ENCODE results near the gene NBAS.
A peak's percentile ranks its signal among the peaks of the same experiment; 100 is the strongest.

Gene NBAS

DNA sequence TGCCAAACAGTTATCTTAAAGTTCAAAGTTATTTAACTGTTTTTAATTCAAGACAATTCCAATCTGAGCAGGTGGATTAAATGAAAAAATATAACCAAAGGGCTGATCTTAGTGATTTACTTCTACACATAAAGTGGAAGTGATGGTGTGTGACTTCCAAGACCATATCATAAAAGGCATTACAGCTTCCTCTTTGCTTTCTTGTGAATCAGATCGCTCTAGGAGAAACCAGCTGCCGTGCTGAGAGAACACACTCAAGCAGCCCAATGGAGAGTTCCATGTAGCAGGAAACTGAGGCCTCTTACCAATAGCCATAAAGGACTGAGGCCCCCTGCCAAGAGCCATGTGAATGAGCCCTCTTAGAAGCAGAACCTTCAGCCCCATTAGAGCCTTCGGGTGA, 197.4 kb downstream of the NBAS start:
- no peaks in the 10 kb centered on the region for H3K27me3 ChIP-seq (ENCODE audit: low read depth, low read length)
- H3K36me3 ChIP-seq (replicated peaks; ENCODE audit: low read depth, low read length): peaks cover 8% of the 10 kb centered on the region
- H3K79me2 ChIP-seq (ENCODE audit: low read length): no peaks in the 10 kb centered on the region

DNA sequence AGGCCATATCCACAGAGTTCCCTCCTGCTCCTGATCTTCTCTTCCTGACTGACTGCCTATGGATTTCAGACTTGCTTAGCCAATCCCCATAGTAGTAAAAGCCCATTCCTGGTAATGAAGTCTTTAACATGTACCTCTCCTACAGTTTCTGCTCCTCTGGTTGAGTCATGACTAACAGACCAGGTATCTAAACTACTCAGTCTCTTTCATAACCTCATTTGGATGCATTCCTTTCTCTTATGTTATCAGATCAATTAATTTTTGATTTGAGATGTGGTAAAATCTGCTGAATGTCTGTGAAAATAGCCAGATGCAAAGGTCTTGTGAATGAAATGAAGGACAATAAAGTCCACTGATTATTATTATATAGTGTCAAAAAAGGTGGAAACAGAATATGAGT, 198.0 kb downstream of the NBAS start:
- no peak overlapping the region for H3K4me3 ChIP-seq (ENCODE audit: low read length)
- no peaks in the 10 kb centered on the region for H3K27me3 ChIP-seq (ENCODE audit: low read depth, low read length)
- peak overlapping the region; percentile 13 for H3K4me2 ChIP-seq (ENCODE audit: low read length)
- no peak overlapping the region for H3K9ac ChIP-seq (ENCODE audit: low read length)
- no peak overlapping the region for H2AFZ ChIP-seq (ENCODE audit: low read depth, low read length)
- TF ChIP-seq, protein P1, sequence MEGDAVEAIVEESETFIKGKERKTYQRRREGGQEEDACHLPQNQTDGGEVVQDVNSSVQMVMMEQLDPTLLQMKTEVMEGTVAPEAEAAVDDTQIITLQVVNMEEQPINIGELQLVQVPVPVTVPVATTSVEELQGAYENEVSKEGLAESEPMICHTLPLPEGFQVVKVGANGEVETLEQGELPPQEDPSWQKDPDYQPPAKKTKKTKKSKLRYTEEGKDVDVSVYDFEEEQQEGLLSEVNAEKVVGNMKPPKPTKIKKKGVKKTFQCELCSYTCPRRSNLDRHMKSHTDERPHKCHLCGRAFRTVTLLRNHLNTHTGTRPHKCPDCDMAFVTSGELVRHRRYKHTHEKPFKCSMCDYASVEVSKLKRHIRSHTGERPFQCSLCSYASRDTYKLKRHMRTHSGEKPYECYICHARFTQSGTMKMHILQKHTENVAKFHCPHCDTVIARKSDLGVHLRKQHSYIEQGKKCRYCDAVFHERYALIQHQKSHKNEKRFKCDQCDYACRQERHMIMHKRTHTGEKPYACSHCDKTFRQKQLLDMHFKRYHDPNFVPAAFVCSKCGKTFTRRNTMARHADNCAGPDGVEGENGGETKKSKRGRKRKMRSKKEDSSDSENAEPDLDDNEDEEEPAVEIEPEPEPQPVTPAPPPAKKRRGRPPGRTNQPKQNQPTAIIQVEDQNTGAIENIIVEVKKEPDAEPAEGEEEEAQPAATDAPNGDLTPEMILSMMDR (IDR thresholded peaks at IDR 0.05; ENCODE audit: low read depth, low read length): no peak
- no peak for TF ChIP-seq EZH2phosphoT487 (IDR thresholded peaks at IDR 0.05; ENCODE audit: low read depth)
- H3K79me2 ChIP-seq (ENCODE audit: low read length): no peaks in the 10 kb centered on the region
- H3K36me3 ChIP-seq (replicated peaks; ENCODE audit: low read depth, low read length): peaks cover 8% of the 10 kb centered on the region
- no peak overlapping the region for H3K27ac ChIP-seq (ENCODE audit: low read length)
- peaks cover 14% of the 10 kb centered on the region for H3K4me1 ChIP-seq (ENCODE audit: low read length)
- H4K20me1 ChIP-seq (ENCODE audit: insufficient read depth, low read length): no peaks in the 10 kb centered on the region
- no peaks in the 10 kb centered on the region for H3K9me3 ChIP-seq (ENCODE audit: insufficient read depth, low read length)

More for the DNA sequence above, 197.4 kb downstream of the NBAS start:
- Histone ChIP-seq H3K9me3 (ENCODE audit: insufficient read depth, low read length) (no peaks in the 10 kb centered on the region), H3K4me3 (ENCODE audit: low read length) (no peak overlapping the region), H3K4me1 (ENCODE audit: low read length) (peaks cover 17% of the 10 kb centered on the region), H3K9ac (ENCODE audit: low read length) (no peak overlapping the region), H3K4me2 (ENCODE audit: low read length) (peak overlapping the region; percentile 13), H3K27ac (ENCODE audit: low read length) (no peak overlapping the region), H4K20me1 (ENCODE audit: insufficient read depth, low read length) (no peaks in the 10 kb centered on the region), H2AFZ (ENCODE audit: low read depth, low read length) (no peak overlapping the region)
- no peak for TF ChIP-seq EZH2phosphoT487 (IDR thresholded peaks at IDR 0.05; ENCODE audit: low read depth)
- TF ChIP-seq, protein P1 (IDR thresholded peaks at IDR 0.05; ENCODE audit: low read depth, low read length): no peak

DNA sequence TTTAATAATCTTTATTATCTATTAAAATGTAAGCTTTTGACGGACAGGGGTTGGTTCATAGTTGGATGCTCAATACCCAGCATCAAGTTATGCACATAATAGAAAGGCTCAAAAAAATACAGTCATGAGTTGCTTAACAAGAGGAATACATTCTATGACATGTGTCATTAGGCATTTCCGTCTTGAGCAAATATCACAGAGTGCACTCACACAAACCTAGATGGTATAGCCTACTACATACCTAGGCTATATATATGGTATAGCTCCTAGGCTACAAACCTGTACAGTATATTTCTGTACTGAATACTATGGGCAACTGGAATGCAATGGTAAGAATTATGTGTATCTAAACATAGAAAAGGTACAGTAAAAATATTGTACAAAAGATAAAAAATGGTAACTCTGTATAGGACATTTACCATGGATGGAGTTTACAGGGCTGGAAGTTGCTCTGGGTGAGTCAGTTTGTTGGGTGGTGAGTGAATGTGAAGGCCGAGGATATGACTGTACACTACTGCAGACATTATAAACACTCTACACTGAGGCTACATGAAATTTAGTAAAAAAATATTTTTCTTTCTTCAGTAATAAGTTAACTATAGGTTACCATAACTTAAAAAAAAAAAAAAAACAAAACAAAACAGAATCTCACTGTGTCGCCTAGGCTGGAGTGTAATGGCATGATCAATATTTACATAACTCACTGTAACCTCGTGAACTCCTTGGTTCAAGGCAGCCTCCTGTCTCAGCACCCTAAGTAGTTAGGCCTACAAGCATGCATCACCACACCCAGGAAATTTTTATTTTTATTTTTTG, 201.2 kb downstream of the NBAS start:
- Histone ChIP-seq H3K9me3 (ENCODE audit: insufficient read depth, low read length) (no peaks in the 10 kb centered on the region), H3K27ac (ENCODE audit: low read length) (no peak overlapping the region), H3K4me2 (ENCODE audit: low read length) (no peak overlapping the region)

DNA sequence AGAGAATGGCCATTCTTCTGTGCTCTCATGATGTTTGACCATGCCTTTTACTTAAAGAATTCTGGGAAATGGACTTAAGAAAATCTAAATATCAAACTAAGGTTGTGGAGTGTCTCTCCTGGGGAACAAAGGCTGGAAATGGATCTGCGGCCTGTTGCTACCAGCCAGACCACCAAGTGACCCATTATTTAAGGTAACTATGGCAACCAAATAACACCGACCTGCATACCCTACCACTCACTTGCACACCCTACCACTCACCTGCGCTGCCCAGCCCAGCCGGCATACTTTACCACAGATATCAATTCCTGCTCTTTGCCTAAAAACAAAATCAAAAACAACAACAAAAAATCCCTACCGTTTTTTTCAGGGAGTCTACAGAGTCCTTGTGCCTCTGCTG, 203.2 kb downstream of the NBAS start:
- H3K36me3 ChIP-seq (replicated peaks; ENCODE audit: low read depth, low read length): peaks cover 3% of the 10 kb centered on the region
- H3K27me3 ChIP-seq (ENCODE audit: low read depth, low read length): no peaks in the 10 kb centered on the region
- no peak overlapping the region for H3K4me2 ChIP-seq (ENCODE audit: low read length)
- no peaks in the 10 kb centered on the region for H4K20me1 ChIP-seq (ENCODE audit: insufficient read depth, low read length)
- no peaks in the 10 kb centered on the region for H3K9me3 ChIP-seq (ENCODE audit: insufficient read depth, low read length)
- no peak overlapping the region for H3K27ac ChIP-seq (ENCODE audit: low read length)
- no peak for TF ChIP-seq EZH2phosphoT487 (IDR thresholded peaks at IDR 0.05; ENCODE audit: low read depth)
- TF ChIP-seq, protein P1 (IDR thresholded peaks at IDR 0.05; ENCODE audit: low read depth, low read length): no peak
- H3K79me2 ChIP-seq (ENCODE audit: low read length): no peaks in the 10 kb centered on the region
- no peak overlapping the region for H2AFZ ChIP-seq (ENCODE audit: low read depth, low read length)
- H3K9ac ChIP-seq (ENCODE audit: low read length): no peak overlapping the region
- peaks cover 2% of the 10 kb centered on the region for H3K4me1 ChIP-seq (ENCODE audit: low read length)
- H3K4me3 ChIP-seq (ENCODE audit: low read length): no peak overlapping the region

More for the DNA sequence above, 201.2 kb downstream of the NBAS start:
- Histone ChIP-seq H4K20me1 (ENCODE audit: insufficient read depth, low read length) (no peaks in the 10 kb centered on the region), H3K9ac (ENCODE audit: low read length) (no peak overlapping the region), H3K79me2 (ENCODE audit: low read length) (no peaks in the 10 kb centered on the region), H3K36me3 (replicated peaks; ENCODE audit: low read depth, low read length) (peaks cover 5% of the 10 kb centered on the region), H3K27me3 (ENCODE audit: low read depth, low read length) (no peaks in the 10 kb centered on the region), H3K4me1 (ENCODE audit: low read length) (peaks cover 14% of the 10 kb centered on the region), H2AFZ (ENCODE audit: low read depth, low read length) (no peak overlapping the region), H3K4me3 (ENCODE audit: low read length) (no peak overlapping the region)
- no peak for TF ChIP-seq EZH2phosphoT487 (IDR thresholded peaks at IDR 0.05; ENCODE audit: low read depth)
- TF ChIP-seq, protein P1 (IDR thresholded peaks at IDR 0.05; ENCODE audit: low read depth, low read length): no peak
